ENCODE data around the gene MDK.

Gene MDK

DNA sequence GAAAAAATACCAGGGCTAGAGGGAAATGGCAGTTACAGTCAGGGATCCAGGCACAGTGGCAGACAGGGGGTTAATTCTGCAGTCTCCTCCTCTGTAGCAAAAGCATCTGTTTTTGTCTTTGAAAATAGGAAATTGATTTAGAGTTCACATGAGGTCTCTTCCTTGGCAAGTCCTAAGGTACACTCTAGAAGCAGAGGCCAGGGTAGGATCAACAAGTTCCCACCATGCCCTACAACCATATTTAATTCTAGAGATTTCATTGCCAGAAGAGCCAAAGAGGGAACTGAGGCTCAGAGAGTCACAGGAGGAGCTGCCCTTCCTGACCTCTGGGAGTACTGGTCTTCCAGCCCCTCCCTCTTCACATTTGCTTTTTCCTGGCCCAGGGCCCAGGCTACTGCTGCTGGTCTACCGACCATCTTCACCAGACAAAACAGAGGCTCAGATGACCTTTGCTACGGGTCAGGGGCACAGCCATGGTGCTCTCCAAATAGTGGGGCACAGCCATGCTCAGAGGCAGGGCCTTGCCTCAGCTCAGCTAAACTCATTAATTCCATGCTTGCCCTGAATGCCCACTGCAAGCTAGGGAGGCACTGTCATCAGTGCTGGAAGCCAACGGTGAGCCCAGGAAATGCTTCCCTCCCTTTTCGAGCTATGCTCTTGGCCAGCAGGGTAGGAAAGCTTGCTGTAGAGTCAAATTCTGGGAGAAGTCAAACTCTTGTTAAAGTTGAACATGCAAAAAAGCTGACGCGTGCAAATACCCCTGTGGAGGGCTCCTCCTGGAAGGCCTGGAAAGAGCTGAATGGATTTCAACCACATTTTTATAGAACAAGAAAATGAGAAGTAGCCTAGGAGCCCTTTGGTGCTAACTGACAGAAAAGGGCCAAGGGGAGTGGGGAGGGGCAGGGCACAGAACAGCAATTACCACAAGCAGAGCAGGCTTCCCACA, 21.8 kb downstream of the MDK start:
- no peak for DNase-seq (ENCODE audit: low read depth)

DNA sequence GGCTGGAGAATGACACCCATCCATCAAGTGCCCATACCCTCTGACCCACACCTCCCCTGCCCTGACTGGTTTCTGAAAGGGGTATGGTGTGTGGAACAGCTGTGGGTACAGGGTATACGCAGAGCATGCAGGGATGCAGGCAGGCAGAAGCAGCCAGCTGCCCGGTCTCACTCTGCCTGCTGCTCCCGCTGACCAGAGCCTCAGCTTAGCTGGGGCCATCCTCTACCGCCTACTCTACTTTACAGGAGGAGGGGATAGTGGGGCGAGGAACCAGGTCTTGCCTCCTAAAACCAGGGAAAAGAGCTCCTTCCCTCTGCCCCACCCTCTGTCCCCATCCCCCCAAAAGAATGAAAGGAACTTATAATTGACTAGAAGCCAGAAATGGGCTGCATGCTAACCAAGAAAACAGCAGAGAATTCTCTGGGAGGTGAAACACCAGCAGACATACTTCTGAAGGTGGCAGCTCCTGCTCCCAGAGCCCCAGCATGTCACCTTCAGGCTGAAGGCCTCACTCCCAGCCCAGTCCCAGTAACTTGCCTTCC, 23.1 kb downstream of the MDK start:
- DNase-seq (ENCODE audit: low read depth), result no peak

DNA sequence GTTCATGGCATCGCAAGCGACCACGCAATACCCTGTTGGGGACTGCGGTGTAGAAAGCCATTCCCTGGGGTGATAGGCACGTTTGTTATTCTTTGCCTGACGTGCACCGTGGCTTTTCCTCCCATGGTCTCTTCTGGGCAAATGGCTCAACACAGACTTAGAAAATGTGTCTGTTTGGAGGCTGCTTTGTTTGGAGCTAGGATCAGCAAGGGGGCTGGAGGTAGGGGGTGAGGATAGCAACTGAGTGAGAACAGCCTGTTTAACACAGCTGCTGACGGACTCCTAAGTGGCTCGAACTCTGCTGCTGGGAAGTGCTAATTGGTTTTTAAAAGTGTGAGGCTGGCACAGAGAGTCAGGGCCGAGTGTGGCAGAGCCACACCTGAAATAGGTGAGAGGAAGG, 26.2 kb downstream of the MDK start:
- no peak for DNase-seq (ENCODE audit: low read depth)

DNA sequence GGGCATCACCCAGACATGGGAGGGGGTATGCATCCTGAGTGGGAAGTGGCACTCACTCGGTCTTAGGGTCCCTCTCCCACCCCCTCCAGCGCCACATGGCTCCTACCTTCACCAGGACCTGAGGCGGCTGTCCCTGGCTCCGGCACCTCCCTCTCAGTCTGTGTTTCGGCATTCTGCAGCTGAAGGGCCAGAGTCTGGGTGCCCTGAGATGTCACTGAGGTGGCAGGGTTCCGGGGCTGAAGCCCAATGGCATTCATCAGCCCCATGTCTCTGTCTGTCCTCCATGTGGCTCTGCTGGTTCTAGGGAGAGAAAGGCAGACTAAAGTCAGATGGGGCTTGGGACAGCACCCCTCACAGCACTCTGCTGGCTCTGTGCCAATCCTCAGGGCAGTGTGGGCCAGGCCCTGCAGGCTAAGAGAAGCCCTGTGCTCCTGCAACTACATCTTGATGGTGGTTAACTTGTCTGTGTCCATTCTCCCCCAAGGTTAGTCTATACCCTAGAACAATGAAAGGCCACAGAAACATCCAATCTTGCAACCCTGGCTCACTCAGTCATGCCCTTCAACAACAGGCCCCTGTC, 27.0 kb downstream of the MDK start:
- no peak for DNase-seq (ENCODE audit: low read depth)

DNA sequence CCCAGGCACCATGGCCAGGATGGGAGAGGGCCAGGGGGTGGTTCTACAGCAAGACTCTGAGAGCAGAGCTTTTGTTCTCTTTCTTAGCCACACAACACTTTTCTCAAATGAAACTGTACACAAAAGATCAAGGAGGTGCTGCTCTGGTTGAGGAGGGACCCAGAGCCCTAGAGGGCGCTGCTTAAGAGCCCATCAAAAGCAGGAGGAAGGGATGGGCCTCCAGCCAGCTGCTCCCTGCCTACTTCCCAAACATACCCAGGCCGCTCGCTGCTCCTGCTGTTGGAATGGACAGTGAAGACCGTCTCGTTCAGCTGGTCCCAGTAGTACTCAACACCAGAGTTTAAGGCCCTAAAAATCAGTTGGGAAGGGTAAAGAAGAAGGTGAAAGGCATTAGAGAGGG, 28.6 kb downstream of the MDK start:
- DNase-seq (ENCODE audit: low read depth), result no peak

DNA sequence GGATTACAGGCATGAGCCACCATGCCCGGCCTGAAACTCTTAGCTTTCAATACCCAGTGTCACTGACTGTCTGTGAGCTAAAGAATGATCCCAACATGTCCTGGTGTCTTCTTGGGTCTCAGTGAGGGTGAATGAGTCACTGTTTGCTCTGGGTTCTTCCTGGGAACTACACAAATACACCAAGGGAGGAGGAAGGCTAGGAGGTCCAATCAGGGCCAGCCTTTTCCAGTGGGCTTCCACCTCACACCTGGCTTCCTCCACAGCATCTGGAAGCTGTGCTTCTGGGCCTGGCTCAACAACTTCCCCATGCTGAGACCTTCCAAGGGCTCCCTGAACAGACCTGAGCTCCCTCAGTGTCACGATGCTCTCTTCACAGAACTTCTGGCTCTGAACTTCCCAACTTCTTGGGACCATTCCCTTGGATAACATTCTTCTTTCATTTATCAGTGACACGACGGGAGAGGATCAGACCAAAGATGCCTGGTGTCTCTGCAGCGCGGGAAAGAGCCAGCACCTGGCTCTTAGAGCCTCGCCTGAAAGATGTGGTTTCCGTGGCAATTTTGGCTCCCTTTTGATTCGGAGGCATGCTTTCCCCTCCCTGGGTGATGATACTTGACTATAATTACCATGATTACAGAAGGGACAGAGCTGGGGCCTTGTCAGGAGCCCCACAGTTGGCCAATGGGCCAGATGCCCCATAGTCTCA, 32.4 kb downstream of the MDK start:
- no peak for DNase-seq (ENCODE audit: low read depth)

DNA sequence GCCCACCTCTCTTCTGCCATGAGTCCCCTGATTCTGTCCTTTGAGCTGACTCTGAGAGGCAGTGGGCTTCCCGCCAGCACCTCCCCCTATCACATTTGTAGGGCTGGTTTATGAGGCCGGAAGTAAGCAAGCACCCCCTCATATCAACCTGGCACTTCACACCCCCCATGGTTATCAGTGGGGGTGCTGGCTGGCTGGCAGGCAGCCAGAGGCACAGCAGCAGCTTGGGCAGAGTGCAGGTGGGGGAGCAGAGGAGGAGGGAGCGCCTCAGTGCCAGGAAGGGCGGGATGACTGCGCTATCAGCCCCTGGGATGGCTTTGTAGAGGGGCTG, 33.0 kb downstream of the MDK start:
- DNase-seq (ENCODE audit: low read depth), result no peak

DNA sequence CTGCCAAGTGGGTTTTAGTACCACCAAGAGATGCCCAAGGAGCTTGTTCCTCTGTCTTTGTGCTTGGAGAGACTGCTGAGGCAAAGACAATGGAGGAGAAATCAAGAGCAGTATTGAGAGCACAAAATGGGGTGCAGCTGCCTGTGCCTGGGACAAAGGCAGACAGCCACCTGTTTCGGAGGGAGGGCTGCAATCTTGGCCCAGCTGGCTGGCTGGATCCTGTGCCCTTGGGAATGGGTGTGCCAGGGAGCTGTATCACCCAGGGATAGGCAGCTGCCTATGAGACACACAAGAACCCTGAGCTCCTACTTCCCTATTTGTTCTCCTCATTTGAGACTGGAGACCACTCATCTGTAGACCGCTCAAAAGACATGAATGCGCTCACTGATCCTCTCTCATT, 33.4 kb downstream of the MDK start:
- DNase-seq (ENCODE audit: low read depth), result no peak

DNA sequence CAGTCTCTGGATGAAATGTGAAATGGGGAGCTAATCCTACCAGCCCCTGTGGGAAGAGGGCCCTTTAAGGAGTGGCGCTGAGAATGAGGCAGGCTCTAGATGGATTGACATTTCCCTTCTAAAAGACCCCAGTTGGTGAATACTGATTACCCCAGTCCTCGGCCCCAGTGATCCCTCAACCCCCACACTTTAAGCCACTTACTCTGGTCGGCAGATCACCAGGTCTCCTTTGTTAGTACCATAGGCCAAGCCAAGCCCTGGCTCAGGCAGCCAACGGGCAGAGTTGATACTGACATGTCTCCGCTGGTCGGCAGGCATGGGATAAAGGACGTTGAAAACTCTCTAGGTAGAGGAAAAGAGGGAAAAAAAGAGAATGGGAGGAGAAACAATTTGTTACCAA, 36.2 kb downstream of the MDK start:
- no peak for DNase-seq (ENCODE audit: low read depth)

DNA sequence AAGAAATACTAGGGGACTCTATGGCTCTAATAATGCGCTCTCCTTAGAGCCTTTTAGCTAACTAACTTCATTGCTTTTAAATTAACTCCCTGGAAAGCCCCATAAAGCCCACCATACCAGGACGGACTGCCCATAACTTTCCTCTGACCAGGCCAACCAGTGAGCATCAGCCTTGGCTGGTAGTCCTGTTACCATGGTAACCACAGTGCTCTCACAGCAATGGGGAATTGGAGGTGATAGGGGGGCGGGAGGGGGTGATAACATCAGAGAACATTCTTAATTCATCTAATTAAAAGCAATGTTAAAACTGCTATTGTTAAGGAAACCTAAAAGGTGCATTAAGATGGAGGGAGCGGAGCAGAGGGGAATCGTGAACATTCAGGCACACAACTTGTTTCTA, 37.3 kb downstream of the MDK start:
- DNase-seq (ENCODE audit: low read depth), result no peak

DNA sequence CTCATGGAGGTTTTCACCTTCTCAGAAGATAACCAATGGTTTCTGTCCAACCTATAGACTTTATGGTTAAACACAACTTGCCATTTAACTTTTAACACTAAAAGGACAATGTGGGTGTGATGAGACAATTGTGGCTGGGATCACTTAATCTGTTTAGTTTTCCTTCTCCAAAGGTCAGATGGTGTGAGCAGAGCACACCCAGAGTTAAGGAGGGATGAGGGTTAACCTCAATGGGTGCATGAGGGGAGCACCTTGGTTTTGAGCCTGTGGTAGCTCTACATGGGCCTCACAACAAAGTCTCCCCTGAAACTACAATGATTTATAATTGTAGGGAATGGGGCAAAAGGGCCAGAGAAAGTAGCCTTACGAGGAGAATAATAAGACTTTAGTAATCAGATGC, 39.0 kb downstream of the MDK start:
- no peak for DNase-seq (ENCODE audit: low read depth)

DNA sequence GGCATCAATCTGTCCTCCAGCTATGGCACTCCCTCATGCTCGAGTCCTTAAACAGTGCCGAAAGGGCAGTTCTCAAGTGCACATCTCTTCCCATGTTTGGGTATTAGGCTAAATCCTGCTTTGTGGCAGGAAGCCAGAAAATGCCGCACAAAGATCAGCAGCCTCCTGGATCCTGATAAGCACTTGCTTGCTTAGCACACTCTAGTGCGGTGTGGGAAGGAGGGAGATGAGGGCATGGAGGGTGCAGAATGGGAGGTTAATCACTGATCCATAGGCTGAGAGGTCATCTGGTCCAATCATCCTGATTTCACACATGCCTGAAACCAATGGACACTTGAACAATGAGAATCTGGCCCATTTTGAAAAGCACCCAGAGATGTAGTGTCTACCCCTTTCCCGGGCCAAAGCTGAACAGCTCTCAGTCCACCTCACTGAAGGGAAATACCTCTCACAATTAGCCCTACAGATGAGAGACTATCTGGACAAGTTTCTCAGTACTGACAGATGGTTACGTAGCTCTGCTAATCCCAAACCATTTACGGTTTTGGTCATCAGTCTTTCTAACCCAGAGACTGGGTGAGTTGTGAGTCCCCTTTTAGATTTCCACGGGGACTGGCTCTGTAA, 39.9 kb downstream of the MDK start:
- DNase-seq (ENCODE audit: low read depth), result no peak

DNA sequence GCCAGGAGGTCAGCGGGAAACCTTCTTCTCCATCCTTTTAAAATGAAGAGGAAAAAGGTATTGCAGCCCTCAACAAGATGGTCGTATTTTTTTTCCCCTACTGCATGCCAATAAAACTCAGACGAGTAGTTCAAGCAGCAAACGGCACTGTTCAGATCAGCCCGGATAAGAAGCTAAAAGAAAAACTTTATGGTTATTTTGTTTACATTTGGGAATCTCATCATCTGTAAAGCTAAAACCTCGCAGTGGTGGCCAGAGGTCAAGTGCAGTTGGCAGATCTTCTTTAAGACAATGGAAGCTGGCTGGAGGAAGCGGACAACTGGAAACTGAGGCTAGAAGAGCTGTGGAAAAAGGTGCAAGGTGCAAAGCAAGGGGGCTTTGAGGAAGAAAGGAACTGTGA, 41.1 kb downstream of the MDK start:
- no peak for DNase-seq (ENCODE audit: low read depth)

DNA sequence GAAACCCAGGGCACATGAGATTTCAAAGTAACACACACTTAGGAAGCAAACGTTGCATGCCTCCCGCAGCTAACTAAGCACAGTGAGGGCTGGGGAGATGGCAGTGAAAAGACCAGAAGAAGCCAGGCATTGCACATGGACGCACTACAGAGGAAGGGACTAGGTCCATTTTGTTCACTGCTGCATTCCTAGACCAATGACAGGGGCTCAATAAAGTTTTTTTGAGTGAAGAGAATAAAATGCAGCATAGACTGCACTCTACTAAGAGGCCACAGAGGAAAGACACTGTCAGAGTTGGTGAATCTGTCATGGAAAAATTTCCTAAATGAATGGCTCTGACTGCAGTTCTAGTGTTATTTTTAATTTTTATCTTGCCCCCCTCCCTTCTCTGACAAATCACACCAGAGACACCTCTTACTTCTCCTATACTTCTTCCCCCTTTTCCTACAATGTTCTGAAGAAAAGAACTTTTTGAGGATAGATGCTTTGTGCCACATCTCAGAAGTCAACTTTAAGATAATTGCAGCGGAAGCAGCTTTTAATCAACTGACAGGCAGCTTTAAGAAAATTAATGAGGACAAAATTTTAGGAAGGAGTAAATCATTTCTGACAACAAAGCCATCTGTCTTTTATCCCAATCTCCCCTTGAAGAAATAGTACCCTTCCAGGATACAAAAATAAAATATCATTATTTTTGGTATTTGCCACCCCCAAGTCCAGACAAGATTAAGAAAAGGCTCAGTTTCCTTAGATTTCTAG, 44.9 kb downstream of the MDK start:
- no peak for DNase-seq (ENCODE audit: low read depth)

DNA sequence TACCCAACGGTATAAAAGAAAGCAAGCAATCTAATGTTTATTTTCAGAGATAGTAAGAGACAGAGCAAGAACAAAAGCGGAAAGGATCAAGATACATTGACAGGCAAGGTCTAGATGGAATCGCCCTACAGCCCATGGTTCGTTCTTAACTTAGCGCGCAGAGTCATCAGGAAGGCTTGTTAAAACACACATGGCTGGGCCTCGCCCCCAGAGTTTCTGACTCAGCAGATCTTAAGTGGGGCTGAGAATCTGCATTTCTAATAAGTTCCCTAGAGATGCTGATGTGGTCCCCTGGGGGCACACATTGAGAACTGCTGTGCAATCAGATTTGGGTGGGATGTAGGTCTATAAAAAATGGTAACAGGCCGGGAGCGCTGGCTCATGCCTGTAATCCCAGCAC, 45.9 kb downstream of the MDK start:
- DNase-seq (ENCODE audit: low read depth), result no peak

DNA sequence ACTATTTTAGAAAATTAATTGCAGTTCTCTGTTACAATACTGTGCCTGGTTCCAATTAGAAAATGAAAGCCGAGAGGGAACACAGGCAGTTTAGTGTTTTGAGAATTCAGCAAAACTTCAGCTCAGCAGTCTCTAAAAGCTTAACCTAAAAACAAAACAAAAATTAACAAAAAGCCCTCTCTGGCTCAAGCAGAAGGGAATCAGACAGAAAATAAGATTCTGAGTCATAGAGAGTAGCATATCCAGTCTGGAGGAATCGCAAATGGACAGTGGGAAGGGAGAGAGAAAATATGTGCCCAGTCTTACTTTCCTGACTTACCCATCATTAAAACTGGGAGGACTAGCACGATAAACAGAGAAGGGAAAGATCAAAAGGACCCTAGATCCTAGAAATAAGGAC, 48.2 kb downstream of the MDK start:
- DNase-seq (ENCODE audit: low read depth), result no peak

DNA sequence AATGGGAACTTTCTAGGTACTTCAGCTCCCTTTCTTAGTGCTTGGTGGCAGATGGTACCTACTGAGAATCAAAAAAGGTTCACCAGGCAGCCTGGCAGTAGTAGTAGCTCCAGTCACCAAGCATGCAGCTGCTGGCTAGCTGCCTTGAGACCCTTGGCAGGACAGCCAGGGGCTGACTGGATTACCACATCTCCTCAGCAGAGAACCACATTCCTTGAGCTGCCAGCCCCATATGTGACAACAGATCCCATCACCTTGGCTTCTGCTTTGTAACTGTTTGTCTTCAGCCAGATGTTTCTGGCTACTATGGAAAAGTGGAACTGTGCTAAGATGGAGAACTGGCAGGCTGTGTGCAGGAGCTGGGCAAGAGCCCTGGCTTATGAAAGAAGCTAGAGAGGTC, 49.7 kb downstream of the MDK start:
- DNase-seq (ENCODE audit: low read depth), result no peak
